Natural killer cell (primary cell): ENCODE measurements around the gene FRMPD2. TPM values are rescaled to one million over a fixed set of nuclear protein-coding genes. Genes with fewer than 3 reads are reported as not detected.
"Not testable (repeated sequence)": the region's sequence is repeated elsewhere in the genome, so short reads cannot be mapped to it uniquely, and the experiment has no call there.

ENCODE experiments used
- ATAC-seq, 3 donors: fragments of 150-1000 bp in 2 of 3; fragments of 200-7000 bp in 1 of 3; cut with Tn5 transposase; 1 replicate in 1 of 3; 2 replicates in 2 of 3; pipeline ENCODE4 v1.10.0; 2021; ENCODE audit warnings: mild to moderate bottlenecking in 2 of 3, moderate library complexity in 2 of 3
- DNase-seq, 2 donors: peaks; one replicate each; pipeline versions ENCODE4 v3.0.0 to v3.0.0-alpha.2; 2013 to 2021; ENCODE audit warnings: mixed read lengths in 1 of 2
- H3K27ac ChIP-seq: one replicate; pipeline ENCODE4 v1.5.1; 2013; ENCODE audit warnings: mild to moderate bottlenecking, low read length
- H3K27me3 ChIP-seq: one replicate; pipeline ENCODE4 v1.6.1; 2013; ENCODE audit warnings: low read length; ENCODE audit not compliant: control insufficient read depth, insufficient read depth
- H3K36me3 ChIP-seq: one replicate; pipeline ENCODE4 v1.6.1; 2013; ENCODE audit warnings: low read length; ENCODE audit not compliant: control insufficient read depth, insufficient read depth
- H3K4me1 ChIP-seq: one replicate; pipeline ENCODE4 v1.6.1; 2013; ENCODE audit warnings: low read length; ENCODE audit not compliant: control insufficient read depth, insufficient read depth
- H3K4me3 ChIP-seq: one replicate; pipeline ENCODE4 v1.5.1; 2013; ENCODE audit warnings: low read length
- H3K9me3 ChIP-seq: one replicate; pipeline ENCODE4 v1.6.1; 2013; ENCODE audit warnings: low read length; ENCODE audit not compliant: control insufficient read depth, insufficient read depth
- H3K27ac Mint-ChIP-seq, 2 donors: one replicate each; pipeline ENCODE4 v1.8.0; 2022; ENCODE audit warnings: mild to moderate bottlenecking in 2 of 2, mixed read lengths in 2 of 2, moderate library complexity in 1 of 2
- H3K27me3 Mint-ChIP-seq, 2 donors: one replicate each; pipeline ENCODE4 v1.8.0; 2022; ENCODE audit warnings: low read depth in 2 of 2, mixed read lengths in 2 of 2
- H3K36me3 Mint-ChIP-seq: one replicate; pipeline ENCODE4 v1.8.0; 2022; ENCODE audit warnings: mixed read lengths
- H3K4me1 Mint-ChIP-seq, 2 donors: one replicate each; pipeline ENCODE4 v1.8.0; 2022; ENCODE audit warnings: mixed read lengths in 2 of 2
- H3K4me3 Mint-ChIP-seq: one replicate; pipeline ENCODE4 v1.8.0; 2022; ENCODE audit warnings: mild to moderate bottlenecking, moderate library complexity, mixed read lengths
- H3K9me3 Mint-ChIP-seq, 2 donors: one replicate each; pipeline ENCODE4 v1.8.0; 2022; ENCODE audit warnings: mixed read lengths in 2 of 2
- WGBS: methylation state at CpG from one replicate; pipeline ENCODE4 v1.1.7; 2013; ENCODE audit warnings: missing lambda C conversion rate; ENCODE audit not compliant: insufficient coverage; 5-methylcytosine and 5-hydroxymethylcytosine counted together
- intact Hi-C: fragments of 100-400 bp; cut with micrococcal nuclease; formaldehyde crosslinking; loops from one replicate; pipeline ENCODE4 v1.14.2; 2022
- total RNA-seq, 4 donors: library from RNA; stranded (reverse); fragments of 120-200 nt in 1 of 4; gene quantifications; one replicate each; pipeline versions ENCODE4 v1.2.3 to v1.2.4, GENCODE V29; 2013 to 2022

FRMPD2 gene
- total RNA-seq, 3 donors from 2014 or later (not counting 1 experiment from before 2014, with no cell fraction given) = 0.20 TPM; not detected in 2

- 100% methylated on average over 2 of the region's 6 CpGs for WGBS
Observed at GRCh38 chr10:48160163-48160562, 114.3 kb downstream of the FRMPD2 start.

GRCh38 chr10:48154211-48155140 lies 120.0 kb downstream of the FRMPD2 start:
- H3K9me3 Mint-ChIP-seq, H3K27ac ChIP-seq, DNase-seq, H3K27me3 ChIP-seq, H3K27me3 Mint-ChIP-seq, H3K36me3 ChIP-seq, H3K4me1 ChIP-seq, H3K4me3 ChIP-seq, H3K36me3 Mint-ChIP-seq, H3K9me3 ChIP-seq, H3K27ac Mint-ChIP-seq, ATAC-seq, H3K4me3 Mint-ChIP-seq, intact Hi-C loops, H3K4me1 Mint-ChIP-seq: not testable (repeated sequence)
- 0% methylated on average over 1 of the region's 6 CpGs for WGBS

More at GRCh38 chr10:48160163-48160562, 114.3 kb downstream of the FRMPD2 start:
- ATAC-seq, DNase-seq, intact Hi-C loops, H3K9me3 ChIP-seq, H3K27ac Mint-ChIP-seq, H3K4me3 Mint-ChIP-seq, H3K36me3 Mint-ChIP-seq, H3K27me3 Mint-ChIP-seq, H3K9me3 Mint-ChIP-seq, H3K4me1 ChIP-seq, H3K36me3 ChIP-seq, H3K4me3 ChIP-seq, H3K27me3 ChIP-seq, H3K27ac ChIP-seq, H3K4me1 Mint-ChIP-seq: not testable (repeated sequence)

GRCh38 chr10:48147643-48148042 lies 126.9 kb downstream of the FRMPD2 start:
- H3K4me1 ChIP-seq, H3K9me3 Mint-ChIP-seq, H3K36me3 ChIP-seq, H3K27ac ChIP-seq, H3K9me3 ChIP-seq, H3K4me3 Mint-ChIP-seq, H3K27me3 Mint-ChIP-seq, H3K27ac Mint-ChIP-seq, H3K36me3 Mint-ChIP-seq, intact Hi-C loops, H3K27me3 ChIP-seq, H3K4me1 Mint-ChIP-seq, DNase-seq, H3K4me3 ChIP-seq: not testable (repeated sequence)
- no CpG with 5 or more reads among the region's 3 CpGs for WGBS
- peak in 1 of 3 donors; percentile 28 for ATAC-seq

GRCh38 chr10:48143721-48144642 lies 130.5 kb downstream of the FRMPD2 start:
- ATAC-seq, H3K27me3 ChIP-seq, H3K4me3 ChIP-seq, H3K9me3 Mint-ChIP-seq, H3K4me1 ChIP-seq, H3K9me3 ChIP-seq, H3K27me3 Mint-ChIP-seq, intact Hi-C loops, H3K4me3 Mint-ChIP-seq, H3K27ac Mint-ChIP-seq, H3K4me1 Mint-ChIP-seq, DNase-seq, H3K36me3 ChIP-seq, H3K27ac ChIP-seq, H3K36me3 Mint-ChIP-seq: not testable (repeated sequence)
- no CpG with 5 or more reads among the region's 10 CpGs for WGBS

GRCh38 chr10:48140949-48141348 lies 133.5 kb downstream of the FRMPD2 start:
- H3K4me1 ChIP-seq, H3K36me3 ChIP-seq, DNase-seq, H3K36me3 Mint-ChIP-seq, H3K9me3 ChIP-seq, H3K4me1 Mint-ChIP-seq, ATAC-seq, intact Hi-C loops, H3K4me3 Mint-ChIP-seq, H3K4me3 ChIP-seq, H3K27ac ChIP-seq, H3K27ac Mint-ChIP-seq, H3K27me3 ChIP-seq, H3K27me3 Mint-ChIP-seq, H3K9me3 Mint-ChIP-seq: not testable (repeated sequence)
- WGBS = no CpG with 5 or more reads among the region's 3 CpGs

GRCh38 chr10:48139953-48140850 lies 134.3 kb downstream of the FRMPD2 start:
- H3K36me3 Mint-ChIP-seq, H3K4me3 ChIP-seq, H3K9me3 ChIP-seq, H3K9me3 Mint-ChIP-seq, DNase-seq, H3K27ac ChIP-seq, H3K36me3 ChIP-seq, H3K27me3 Mint-ChIP-seq, H3K27ac Mint-ChIP-seq, H3K4me3 Mint-ChIP-seq, H3K4me1 ChIP-seq, H3K27me3 ChIP-seq, intact Hi-C loops, H3K4me1 Mint-ChIP-seq: not testable (repeated sequence)
- WGBS = no CpG with 5 or more reads among the region's 53 CpGs
- peak in 2 of 3 donors; percentile 37 to 50 for ATAC-seq

- H3K27ac Mint-ChIP-seq, H3K4me3 ChIP-seq, H3K27ac ChIP-seq, H3K4me1 ChIP-seq, intact Hi-C loops, H3K9me3 ChIP-seq, H3K27me3 ChIP-seq, DNase-seq, H3K27me3 Mint-ChIP-seq, H3K4me3 Mint-ChIP-seq, ATAC-seq, H3K9me3 Mint-ChIP-seq, H3K36me3 ChIP-seq, H3K36me3 Mint-ChIP-seq, H3K4me1 Mint-ChIP-seq: not testable (repeated sequence)
- WGBS = no CpG with 5 or more reads among the region's 2 CpGs
Observed at GRCh38 chr10:48128954-48129353, 145.5 kb downstream of the FRMPD2 start.
